GDM1 (cell line): ENCODE results near the gene ITM2B.

ENCODE experiments used
- DNase-seq: peaks from one replicate; lab custom pipeline; 2025; lab: John Stamatoyannopoulos, UW

Gene ITM2B

GRCh38 chr13:48263196-48263595 is 30.2 kb downstream of the ITM2B start:
- DNase-seq = no peak

GRCh38 chr13:48264058-48264457 is 31.1 kb downstream of the ITM2B start:
- no peak for DNase-seq

DNA sequence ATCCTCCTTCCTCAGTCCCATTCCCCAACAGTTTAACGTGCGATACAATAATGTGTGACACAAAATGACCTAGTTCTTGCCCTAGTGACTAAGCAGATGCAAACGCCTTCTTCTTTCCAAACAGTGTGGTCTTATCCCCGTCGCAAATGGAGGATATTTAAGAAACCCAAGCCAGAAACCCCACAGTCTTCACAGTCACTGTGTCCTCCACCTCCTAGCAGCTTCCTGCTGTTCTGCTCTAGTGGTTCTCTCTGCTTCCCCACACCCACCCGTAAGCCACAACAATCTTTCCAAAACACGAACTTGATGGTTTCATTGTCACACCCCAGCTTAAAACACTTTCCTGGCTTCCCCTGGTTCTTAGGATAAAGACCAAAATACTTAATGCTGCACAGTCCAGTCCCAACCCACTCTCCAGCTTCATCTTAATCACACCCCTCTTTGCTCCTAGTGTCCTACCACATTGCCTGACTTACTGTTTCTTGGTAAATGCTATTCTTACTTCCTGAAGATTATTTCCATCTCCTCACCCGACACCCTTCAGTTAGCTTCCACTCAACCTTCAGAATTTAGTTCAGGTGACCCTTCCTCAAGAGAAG is 32.3 kb downstream of the ITM2B start:
- peak; percentile 90 for DNase-seq

GRCh38 chr13:48266150-48266549 is 33.1 kb downstream of the ITM2B start:
- DNase-seq = no peak

DNA sequence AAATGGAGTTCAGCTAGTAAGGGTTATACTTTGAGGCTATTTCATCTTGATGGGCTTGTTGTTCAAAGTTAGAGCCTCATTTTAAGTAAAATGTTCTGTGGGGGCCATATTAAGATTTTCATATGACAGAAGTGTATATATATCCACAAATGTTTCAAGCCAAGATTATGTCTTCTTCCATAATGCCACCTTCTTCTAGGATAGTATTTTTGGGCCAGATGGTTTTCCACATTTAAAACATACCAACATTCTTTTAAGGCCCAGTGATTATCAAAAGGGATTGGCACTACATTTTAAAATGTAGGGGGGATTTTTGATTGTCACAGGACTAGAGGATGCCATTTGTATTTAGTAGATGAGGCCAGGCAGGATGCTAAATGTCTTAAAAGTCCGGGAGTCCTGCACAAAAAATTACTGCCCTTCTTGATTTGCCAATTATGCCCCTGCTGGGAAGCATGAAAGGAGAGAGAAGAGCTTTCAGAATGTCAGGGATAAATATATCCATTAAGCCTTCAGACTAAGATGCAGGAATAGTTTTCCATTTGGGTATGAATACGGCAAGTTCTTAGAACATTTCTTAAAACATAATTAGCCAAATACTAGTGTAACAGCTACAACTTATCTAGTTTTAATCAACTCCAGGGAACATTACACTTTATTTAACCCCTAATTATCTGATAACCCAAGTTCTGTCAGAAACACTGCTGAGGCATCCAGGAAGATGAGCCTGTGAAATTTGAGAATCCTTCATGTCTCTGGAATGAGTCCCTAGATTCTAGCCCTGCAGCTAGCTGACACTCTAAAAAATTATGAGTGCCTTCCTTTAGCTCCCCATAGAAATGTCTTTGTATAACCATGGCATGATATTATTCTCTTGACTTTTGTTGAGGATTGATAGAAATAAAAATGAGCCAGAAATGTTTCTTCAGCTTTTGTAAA is 34.0 kb downstream of the ITM2B start:
- DNase-seq = no peak

DNA sequence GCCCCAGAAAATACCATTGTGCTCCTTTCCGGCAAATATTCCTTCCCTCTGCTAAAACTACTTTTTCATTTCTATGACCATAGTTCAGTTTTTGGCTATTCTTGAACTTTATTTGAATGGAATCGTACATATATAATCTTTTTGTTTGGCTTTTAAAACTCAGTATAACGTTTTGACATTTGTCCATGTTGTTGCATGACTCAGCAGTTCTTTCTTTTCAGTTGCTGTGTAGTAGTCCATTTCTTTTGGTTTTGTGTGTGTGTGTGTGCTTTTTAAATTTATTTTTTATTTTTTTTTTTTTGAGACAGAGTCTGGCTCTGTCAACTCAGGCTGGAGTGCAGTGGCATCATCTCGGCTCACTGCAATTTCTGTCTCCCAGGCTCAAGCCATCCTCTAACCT is 35.0 kb downstream of the ITM2B start:
- no peak for DNase-seq

DNA sequence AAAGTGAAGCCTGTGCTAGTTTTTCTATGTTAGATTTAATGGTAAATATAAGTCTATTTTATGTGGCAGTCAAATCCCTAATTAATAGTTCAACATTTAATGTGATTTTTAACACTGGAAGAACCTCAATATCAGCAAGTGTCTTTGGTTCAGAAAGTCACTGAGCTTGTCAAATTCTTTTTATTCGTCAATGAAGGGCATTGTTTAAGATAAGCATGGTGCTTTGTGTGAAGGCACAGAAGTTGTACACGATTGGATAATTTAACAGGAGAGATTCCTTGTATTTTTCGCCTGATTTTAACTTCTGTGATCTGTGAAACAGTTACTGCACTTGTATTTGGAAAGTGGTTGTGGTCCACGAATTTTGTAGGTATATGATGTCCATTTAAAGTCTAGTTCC is 40.3 kb downstream of the ITM2B start:
- DNase-seq = no peak

GRCh38 chr13:48275507-48275906 is 42.5 kb downstream of the ITM2B start:
- no peak for DNase-seq

- DNase-seq = no peak
Measured at GRCh38 chr13:48278806-48279205, 45.8 kb downstream of the ITM2B start.

DNA sequence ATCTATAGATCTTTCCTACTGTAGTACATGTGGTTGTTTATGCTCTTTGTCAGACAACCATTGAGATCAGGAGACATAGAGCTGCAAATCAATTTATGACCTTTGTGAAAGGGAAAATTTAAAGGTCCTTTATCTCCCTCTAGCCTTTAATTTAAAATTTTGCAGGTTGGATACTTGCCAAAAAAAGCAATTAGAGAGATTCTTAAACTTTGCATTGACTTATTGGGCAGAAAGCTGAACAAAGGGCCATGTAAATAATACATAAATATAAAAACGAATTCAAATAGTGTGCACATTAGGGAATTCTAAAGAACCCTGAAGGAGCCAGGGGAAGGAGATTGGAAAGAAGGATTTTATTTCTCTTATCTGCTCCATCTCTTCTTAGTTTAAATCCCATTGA is 48.5 kb downstream of the ITM2B start:
- DNase-seq = no peak

DNA sequence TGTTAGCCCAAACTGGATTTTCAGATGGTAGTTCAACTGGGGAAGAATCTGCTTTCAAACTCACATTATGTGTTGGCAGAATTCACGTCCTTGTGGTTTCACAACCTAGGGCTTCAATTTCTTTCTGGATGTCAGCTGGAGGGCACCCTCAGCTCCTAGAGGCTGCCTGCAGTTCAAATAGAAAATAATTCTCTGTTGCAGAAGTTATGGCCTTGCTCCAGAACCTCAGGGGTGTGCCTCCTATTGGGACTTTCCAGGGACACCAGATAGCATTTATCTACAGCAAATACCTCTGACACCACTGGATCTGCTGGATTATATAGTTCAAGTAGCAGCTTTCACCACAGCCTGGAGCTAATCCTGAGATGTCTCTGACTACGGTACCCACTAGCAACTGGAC is 58.7 kb downstream of the ITM2B start:
- DNase-seq = no peak

DNA sequence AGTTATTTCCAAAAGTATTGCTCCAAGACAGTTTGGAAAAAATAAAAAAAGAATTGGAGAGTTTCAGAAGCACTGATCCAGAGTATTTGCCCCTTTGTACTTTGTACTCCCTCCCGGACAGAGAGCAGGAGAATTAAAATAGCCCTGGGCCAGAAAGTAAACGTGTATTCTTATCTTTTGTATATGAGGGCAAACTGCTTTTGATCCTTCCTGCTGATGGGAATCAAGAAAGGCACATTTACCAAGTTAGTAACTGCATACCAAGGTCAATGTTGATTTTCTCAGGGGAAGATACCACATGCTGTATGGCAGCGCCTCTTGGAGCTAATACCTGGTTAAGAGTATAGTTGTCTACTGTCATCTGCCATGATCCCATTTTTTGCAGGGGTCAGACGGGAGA is 59.6 kb downstream of the ITM2B start:
- no peak for DNase-seq

DNA sequence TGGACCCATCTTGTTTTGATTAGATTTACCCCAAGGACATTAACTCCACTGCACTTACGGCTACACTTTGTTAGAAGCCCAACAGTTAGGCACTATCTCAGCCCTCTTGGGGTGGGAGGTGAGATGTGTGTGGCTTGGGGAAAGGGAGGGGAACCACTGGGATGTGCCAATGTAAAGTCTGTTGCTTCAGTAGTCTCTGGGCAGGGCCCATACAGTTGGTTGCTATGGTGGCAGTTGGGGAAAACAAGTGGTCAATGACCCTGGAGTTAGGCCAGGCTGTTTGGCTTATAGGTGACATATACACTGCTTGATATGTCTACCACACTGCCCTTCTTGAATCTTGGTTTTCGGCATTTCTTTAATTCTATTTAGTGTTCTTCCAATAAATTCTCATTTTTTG is 61.6 kb downstream of the ITM2B start:
- DNase-seq = no peak

GRCh38 chr13:48295271-48295670 is 62.3 kb downstream of the ITM2B start:
- DNase-seq = no peak

- no peak for DNase-seq
Measured at GRCh38 chr13:48296528-48296927, 63.5 kb downstream of the ITM2B start.

DNA sequence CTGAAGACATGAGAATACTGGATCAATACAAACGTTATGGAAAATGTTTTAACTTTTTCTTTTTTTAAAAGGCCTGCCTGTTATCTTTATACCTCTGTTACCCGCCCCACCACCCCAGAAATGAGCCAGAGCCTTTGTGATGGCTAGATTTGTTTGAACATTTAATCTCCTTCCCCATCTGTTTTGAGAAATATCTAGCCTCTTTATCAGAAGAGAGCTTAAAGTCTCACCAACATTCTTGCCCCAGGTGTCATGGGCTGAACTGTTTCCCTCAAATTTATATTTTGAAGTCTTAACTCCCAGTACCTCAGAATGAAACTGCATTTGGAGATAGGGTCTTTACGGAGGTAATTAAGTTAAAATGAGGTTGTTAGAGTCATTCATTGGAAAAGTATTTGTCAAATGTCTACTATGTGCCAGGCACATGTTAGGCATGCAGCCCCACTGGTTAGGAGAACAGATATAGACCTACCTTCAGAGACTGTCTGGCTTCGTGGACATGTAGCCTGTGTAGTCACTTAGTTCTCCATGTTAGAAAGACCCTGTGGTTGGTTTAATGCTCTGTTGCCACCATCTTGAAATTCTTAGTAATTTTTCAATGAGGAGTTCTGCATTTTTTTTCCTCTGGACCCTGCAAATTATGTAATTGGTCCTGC is 64.3 kb downstream of the ITM2B start:
- no peak for DNase-seq

DNA sequence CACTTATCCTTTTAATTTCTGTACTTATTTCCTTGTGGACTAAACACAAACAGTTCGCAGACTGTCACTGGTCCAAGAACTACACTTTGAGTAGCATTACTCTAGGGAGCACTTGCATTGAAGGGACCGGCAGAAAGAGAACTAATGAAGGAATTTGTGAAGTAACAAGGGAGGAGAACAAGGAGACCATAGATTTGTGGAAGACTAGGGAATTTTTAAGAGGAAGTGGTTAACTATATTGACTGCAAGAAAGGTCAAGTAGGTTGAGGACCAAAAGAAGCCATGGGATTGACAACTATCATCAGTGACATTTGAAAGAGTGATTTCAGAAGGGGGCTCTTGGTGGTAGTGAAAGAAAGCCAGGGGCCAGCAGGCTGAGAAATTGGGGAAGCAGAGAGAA is 66.6 kb downstream of the ITM2B start:
- no peak for DNase-seq

- no peak for DNase-seq
Measured at GRCh38 chr13:48302871-48303358, 69.9 kb downstream of the ITM2B start.

GRCh38 chr13:48303359-48304142 is 70.5 kb downstream of the ITM2B start, which contains the start of gene RB1:
TSS of gene RB1 (plus strand) at chr13:48303751. CDS start at chr13:48303913, 162 bp downstream.
- peak; percentile 93 for DNase-seq

DNA sequence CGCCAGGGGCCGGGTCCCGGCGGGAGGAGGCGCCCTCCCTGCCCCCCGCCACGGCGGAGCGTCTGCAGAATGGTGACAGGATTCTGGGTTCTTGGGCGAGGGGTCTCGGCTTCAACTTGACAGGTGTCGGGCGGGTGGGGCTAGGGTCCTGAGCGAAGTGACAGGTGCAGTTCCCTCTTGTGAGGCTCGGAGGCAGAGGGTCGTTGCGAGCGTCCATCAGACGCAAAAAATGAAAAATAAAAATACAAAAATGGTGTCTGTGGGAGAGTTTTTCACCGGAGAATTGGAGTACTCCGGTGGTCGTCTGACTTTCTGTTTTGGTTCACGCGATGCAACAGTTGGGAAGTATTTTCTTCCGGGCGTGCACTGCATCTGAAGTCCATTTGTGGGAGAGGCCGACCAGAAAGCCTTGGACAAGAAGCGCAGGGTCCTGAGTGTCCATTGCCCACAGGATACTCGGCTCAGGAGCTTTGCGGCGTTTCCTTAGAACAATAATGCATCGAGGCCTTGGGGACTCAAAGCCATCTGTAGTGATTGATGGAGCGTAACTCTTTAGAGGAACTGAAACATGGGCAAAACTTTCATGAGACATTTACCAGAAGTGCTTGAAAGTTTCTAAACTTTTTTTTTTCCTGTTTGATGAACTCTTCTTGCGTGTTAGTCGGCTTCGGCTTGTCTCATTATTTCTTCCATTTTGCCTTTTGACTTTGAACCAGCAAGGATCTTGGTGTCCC is 71.3 kb downstream of the ITM2B start:
- peak; percentile 38 for DNase-seq

GRCh38 chr13:48311223-48311622 is 78.2 kb downstream of the ITM2B start:
- DNase-seq = no peak
